PC-3 (cell line): ENCODE data around the gene EPRS1.

Experiments used
- CTCF ChIP-seq: fragments of 300-600 bp; sonication (generic); conservative IDR thresholded peaks from 2 replicates; pipeline ENCODE4 v1.5.1; 2017; ENCODE audit warnings: antibody characterized with exemption, low read depth, mild to moderate bottlenecking, low read length
- EZH2 ChIP-seq: fragments of 300-600 bp; sonication (generic); IDR thresholded peaks from one replicate; pipeline ENCODE4 v1.6.1; 2017; ENCODE audit warnings: antibody characterized with exemption, mild to moderate bottlenecking, low read length; ENCODE audit not compliant: unreplicated experiment

- TF ChIP-seq CTCF: peak; percentile 54; the same call in 1 of the 2 replicates
- TF ChIP-seq EZH2: no peak
These were observed 34.0 kb downstream of the EPRS1 start for GRCh38 chr1:220012259-220012658.
